ENCODE measurements around the gene UBE2E2.
A peak's percentile ranks its signal among the peaks of the same experiment; 100 is the strongest.

Gene UBE2E2

DNA sequence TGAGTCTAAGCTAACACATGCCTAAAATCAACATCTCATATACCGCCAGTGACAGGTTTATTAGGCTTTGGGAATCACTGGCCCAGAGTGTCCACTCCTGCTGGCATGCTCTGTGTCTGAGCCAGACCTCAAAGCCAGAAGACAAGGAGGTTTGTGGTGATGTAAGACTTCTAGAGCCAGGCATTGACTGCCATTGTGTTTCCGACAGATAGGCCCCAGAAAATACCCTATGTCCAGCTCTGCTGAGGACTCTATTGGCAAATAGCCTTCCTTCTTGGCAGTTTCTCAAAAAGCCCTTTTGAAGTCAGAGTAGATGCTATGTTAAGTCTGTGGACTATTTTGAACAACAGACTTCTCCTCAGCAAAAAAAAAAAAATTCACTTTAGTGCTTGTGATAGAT lies 420.7 kb downstream of the UBE2E2 start:
- DNase-seq (ENCODE audit: low spot score) = no peak

DNA sequence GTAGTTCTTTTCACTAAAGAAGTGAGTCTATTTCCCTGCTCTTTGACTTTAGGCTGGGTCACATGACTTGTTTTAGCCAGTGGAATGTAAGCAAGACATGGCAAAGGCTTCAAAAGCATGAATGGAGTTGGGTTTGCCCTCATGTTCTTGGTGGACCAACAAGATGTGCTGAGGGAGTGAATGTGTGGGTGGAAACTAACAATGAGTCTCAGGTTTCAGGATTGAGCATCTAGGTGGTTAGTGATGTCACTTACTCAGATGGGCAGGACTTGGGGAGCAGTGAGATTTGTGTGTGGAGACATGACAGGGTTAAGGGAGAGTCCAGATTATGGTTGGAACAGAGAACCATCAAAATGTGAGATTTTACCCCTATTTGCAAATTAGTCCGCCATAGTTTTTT lies 421.2 kb downstream of the UBE2E2 start:
- no peak for DNase-seq (ENCODE audit: low spot score)

DNA sequence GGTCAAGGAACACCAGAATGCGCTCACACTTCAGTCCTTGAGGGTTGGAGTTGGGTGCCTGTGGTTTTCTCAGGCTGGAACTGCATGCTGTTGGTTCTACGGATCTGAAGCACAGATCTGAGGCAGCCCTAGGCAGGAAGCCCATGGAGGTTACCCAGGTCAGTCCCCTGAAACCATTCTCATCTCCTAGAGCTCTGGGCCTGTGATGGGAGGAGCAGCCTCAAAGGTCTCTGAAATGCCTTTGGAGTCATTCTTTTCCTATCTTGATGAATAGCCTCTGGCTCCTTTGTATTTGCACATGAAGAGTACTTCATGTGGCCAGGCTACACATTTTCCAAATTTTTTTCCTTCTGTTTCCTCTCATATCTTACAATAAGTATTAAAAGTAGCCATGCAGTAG lies 423.3 kb downstream of the UBE2E2 start:
- DNase-seq (ENCODE audit: low spot score) = no peak

DNA sequence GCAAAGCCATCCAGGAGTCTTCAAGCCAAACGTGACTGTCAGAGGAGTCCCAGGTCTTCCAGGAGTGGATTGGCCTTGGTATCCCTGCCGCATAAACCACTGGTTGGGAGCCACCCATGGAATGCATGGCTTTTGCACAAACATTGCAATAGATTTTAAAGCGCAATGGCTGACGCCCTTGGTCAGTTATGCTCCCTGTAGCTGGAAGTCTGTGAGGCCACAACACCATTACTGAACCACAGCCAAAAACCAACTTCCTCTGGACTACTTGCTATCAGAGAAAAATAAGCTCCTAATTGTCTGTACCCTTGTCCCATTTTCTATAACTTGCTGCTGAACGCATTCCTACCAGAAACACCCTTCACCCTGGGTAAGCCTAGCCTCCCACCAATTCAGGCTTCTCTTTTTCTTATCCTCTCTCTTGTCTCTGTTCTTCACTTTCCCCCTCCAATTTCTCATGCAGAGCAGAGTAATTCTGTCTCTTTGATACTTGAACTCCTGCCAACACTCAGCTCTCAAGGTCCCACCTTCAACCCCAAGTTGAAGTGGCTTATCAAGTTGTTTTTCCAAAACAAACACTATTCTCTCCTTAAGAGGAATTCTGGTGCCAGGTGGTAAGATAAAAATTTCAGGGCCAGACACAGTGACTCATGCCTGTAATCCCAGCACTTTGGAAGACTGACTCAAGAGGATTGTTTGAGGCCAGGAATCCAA lies 426.2 kb downstream of the UBE2E2 start:
- peak; percentile 62 for DNase-seq (ENCODE audit: low spot score)

DNA sequence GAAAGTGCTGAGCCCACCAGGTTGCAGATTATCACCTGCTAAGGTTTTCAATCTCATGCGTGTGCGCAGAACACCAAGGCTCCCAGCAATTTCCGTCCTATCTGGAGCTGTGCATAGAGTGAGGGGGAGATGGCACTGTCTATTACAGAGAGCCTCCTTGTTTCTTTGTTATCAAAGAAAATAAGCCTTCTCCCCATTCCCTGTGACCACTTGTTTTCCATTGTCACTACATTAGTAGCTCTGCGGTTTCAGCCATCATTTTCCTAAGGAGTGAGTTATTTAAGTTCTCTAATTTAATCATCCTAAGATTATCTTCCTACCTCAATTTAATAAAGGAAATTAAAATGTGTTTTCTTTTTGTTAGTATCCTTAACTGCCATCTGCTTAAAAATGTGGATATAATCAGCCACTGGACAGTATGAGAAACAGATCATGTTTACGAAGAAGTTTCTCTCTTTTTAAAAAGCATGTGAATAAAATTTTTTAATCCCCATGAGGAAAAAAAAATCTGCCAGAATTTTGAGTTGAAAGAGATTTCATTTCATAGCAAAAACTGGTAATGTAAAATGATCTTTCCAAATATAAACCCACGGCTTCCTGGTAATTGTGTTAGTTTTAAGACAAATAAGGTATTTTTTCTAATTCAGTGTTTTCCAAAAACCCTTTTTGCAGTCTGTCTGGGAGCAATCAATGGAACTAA lies 430.3 kb downstream of the UBE2E2 start:
- no peak for DNase-seq (ENCODE audit: low spot score)

DNA sequence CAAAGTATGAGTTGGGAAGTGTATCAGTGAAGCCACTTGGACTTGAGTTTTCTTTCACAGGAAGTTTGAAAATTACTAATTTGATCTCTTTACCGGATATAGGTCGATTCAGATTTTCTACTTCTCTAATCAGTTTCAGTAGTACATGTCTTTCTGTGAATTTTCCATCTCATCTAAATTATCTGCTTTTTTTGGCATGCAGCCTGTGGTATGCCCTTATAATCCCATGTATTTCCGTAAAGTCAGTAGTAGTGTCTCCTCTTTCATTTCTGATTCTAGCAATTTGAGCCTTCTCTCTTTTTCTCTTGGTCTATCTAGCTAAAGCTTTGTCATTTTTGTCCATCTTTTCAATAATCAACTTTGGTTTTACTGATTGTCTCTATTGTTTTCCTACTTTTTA lies 434.2 kb downstream of the UBE2E2 start:
- no peak for DNase-seq (ENCODE audit: low spot score)

DNA sequence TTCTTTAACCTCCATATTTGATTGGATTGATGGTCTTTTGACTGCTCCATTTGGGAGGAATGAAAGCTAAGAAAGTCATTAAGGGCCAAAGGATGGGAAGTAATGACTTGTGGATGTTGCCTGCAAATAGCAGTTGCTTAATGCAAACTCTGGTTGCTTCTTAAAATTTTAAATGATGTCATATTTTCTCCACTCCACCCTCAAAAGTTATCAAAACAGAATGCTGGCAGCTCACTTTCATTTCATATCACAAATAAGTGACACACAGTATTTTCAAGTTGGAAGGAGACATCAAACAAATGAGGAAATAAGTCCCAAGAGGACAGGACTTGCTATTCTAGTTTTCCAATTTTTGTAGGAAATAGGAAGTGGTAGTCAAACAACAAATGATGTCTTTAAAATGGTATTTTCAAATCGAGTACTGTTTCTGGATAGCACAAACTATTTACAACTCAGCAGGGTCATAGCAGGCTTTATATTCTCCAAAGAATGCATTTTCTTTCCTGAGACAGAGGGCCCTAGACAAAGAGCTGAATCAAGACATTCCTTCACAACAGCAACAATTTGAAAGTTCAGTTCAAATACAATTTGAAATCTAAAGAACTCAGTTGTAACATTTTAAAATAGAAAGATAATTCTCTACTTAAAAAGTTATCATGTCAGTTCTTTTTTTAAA lies 437.5 kb downstream of the UBE2E2 start:
- DNase-seq (ENCODE audit: low spot score) = no peak

Measured in kidney tubule cell (primary cell).